Right lobe of liver (tissue), 6 donors: ENCODE data around the gene OPCML. TPM values are rescaled to one million over a fixed set of nuclear protein-coding genes. Genes with fewer than 3 reads are reported as not detected.

Experiments
- ATAC-seq, 4 donors: fragments of 200-7000 bp; cut with Tn5 transposase; one replicate each; pipeline ENCODE4 v1.9.1; 2020; ENCODE audit warnings: mild to moderate bottlenecking in 4 of 4, moderate library complexity in 4 of 4
- DNase-seq, 3 donors: peaks; one replicate each; pipeline ENCODE4 v3.0.0-alpha.2; 2020
- H3K27ac ChIP-seq, 3 donors: fragments of 200-600 bp; one replicate each; pipeline ENCODE4 v1.8.0; 2022
- H3K27me3 ChIP-seq, 2 donors: fragments of 200-600 bp; one replicate each; pipeline ENCODE4 v1.8.0; 2022
- H3K36me3 ChIP-seq, 4 donors: fragments of 200-600 bp; sonication (generic) in 1 of 4; one replicate each; pipeline versions ENCODE4 v1.5.1 to v1.8.0; 2017 to 2022; ENCODE audit warnings: control low read depth in 1 of 4
- H3K4me1 ChIP-seq, 4 donors: fragments of 200-600 bp; sonication (generic) in 1 of 4; one replicate each; pipeline versions ENCODE4 v1.5.1 to v1.8.0; 2017 to 2022; ENCODE audit warnings: control low read depth in 1 of 4
- H3K4me3 ChIP-seq, 3 donors: fragments of 200-600 bp; one replicate each; pipeline ENCODE4 v1.8.0; 2022
- H3K9me3 ChIP-seq, 4 donors: fragments of 200-600 bp; sonication (generic) in 1 of 4; one replicate each; pipeline versions ENCODE4 v1.5.1 to v1.8.0; 2017 to 2022; ENCODE audit warnings: control low read depth in 1 of 4
- CTCF ChIP-seq, 4 donors: fragments of 200-600 bp in 3 of 4; fragments of 450-650 bp in 1 of 4; IDR thresholded peaks; one replicate each; pipeline versions ENCODE4 v1.5.1 to v1.8.0; 2016 to 2022; ENCODE audit warnings: antibody characterized with exemption in 4 of 4, mild to moderate bottlenecking in 2 of 4
- POLR2A ChIP-seq: fragments of 450-650 bp; IDR thresholded peaks from one replicate; pipeline ENCODE4 v1.6.1; 2017; ENCODE audit warnings: antibody characterized with exemption, mild to moderate bottlenecking
- WGBS: methylation state at CpG from one replicate; pipeline ENCODE4 v1.1.6; 2018; ENCODE audit warnings: low coverage, low lambda C conversion rate; ENCODE audit not compliant: insufficient coverage; ENCODE audit errors: missing lambda C conversion rate; 5-methylcytosine and 5-hydroxymethylcytosine counted together
- intact Hi-C, 2 donors: fragments of 100-400 bp; cut with DNase I; formaldehyde crosslinking; loops; one replicate each; pipeline versions ENCODE4 v1.11.2 to v1.14.1; 2022
- total RNA-seq, 6 experiments: library from RNA; depleted of rRNA in 2 of 6; stranded (reverse); fragments of >200 nt in 2 of 6; fragmentation: NEBNext Ultra II Directional in 3 of 6; extraction: Animal tissue kit (Norgen Biotek cat#: 25700) in 3 of 6; gene quantifications; one replicate each; pipeline versions ENCODE4 v1.1.0 to v1.2.4, GENCODE V29; 2016 to 2023
- donor health status: DM: no; HTN: yes; CAD: no.
- donor health status: DM: no; HTN: no; CAD: no.
- donor health status: DM: no; HTN: no; CAD: no.
- donor health status: DM: no; HTN: yes; CAD: no.
- donor health status: DM: no; HTN: yes; CAD: no.

Gene OPCML
- total RNA-seq, 6 experiments from 2014 or later, result 0.11 TPM; not detected in 5

GRCh38 chr11:133219543-133219942, 312.8 kb downstream of the OPCML start:
- TF ChIP-seq CTCF (IDR thresholded peaks at IDR 0.05) (no peak), POLR2A (no peak)
- WGBS, result 50% methylated on average over 3 of the region's 4 CpGs
- intact Hi-C loops, result no loop called here
- Histone ChIP-seq H3K36me3 (no peaks in the 10 kb centered on the region), H3K4me3 (no peak overlapping the region), H3K9me3 (no peaks in the 10 kb centered on the region), H3K27me3 (no peaks in the 10 kb centered on the region), H3K27ac (no peak overlapping the region), H3K4me1 (no peaks in the 10 kb centered on the region)
- no peak for DNase-seq
- no peak for ATAC-seq

GRCh38 chr11:133216813-133217212, 315.5 kb downstream of the OPCML start:
- Histone ChIP-seq H3K27ac (no peak overlapping the region), H3K4me1 (no peaks in the 10 kb centered on the region), H3K4me3 (no peak overlapping the region), H3K36me3 (no peaks in the 10 kb centered on the region), H3K27me3 (no peaks in the 10 kb centered on the region), H3K9me3 (no peaks in the 10 kb centered on the region)
- DNase-seq (no peak), ATAC-seq (no peak)
- TF ChIP-seq POLR2A (no peak), CTCF (IDR thresholded peaks at IDR 0.05) (no peak)
- intact Hi-C loops, result no loop called here

GRCh38 chr11:133215596-133216230, 316.6 kb downstream of the OPCML start:
- H3K36me3 ChIP-seq, result no peaks in the 10 kb centered on the region
- no peak overlapping the region for H3K4me3 ChIP-seq
- H3K27ac ChIP-seq, result no peak overlapping the region
- intact Hi-C loops, result no loop called here
- no peaks in the 10 kb centered on the region for H3K4me1 ChIP-seq
- no peak for DNase-seq
- TF ChIP-seq CTCF (IDR thresholded peaks at IDR 0.05) (no peak), POLR2A (no peak)
- ATAC-seq, result no peak
- H3K9me3 ChIP-seq, result no peaks in the 10 kb centered on the region
- H3K27me3 ChIP-seq, result no peaks in the 10 kb centered on the region
- WGBS, result 52% methylated on average over 4 of the region's 10 CpGs

- no peaks in the 10 kb centered on the region for H3K36me3 ChIP-seq
- no peaks in the 10 kb centered on the region for H3K4me1 ChIP-seq
- 50% methylated on average over 4 of the region's 4 CpGs for WGBS
- no peak for DNase-seq
- intact Hi-C loops, result no loop called here
- no peak for TF ChIP-seq CTCF (IDR thresholded peaks at IDR 0.05)
- no peak overlapping the region for H3K4me3 ChIP-seq
- no peaks in the 10 kb centered on the region for H3K9me3 ChIP-seq
- no peaks in the 10 kb centered on the region for H3K27me3 ChIP-seq
- ATAC-seq, result no peak
- H3K27ac ChIP-seq, result no peak overlapping the region
Measured at GRCh38 chr11:133214646-133215045, 317.7 kb downstream of the OPCML start.

GRCh38 chr11:133212201-133212600, 320.1 kb downstream of the OPCML start:
- no peaks in the 10 kb centered on the region for H3K4me1 ChIP-seq
- ATAC-seq (no peak), DNase-seq (no peak)
- H3K4me3 ChIP-seq, result no peak overlapping the region
- WGBS, result 74% methylated on average over 8 of the region's 8 CpGs
- H3K9me3 ChIP-seq, result no peaks in the 10 kb centered on the region
- no peak for TF ChIP-seq CTCF (IDR thresholded peaks at IDR 0.05)
- TF ChIP-seq POLR2A, result no peak
- intact Hi-C loops, result no loop called here
- H3K27ac ChIP-seq, result no peak overlapping the region
- H3K27me3 ChIP-seq, result no peaks in the 10 kb centered on the region
- no peaks in the 10 kb centered on the region for H3K36me3 ChIP-seq
